ENCODE results near the gene CD247.
A peak's percentile ranks its signal among the peaks of the same experiment; 100 is the strongest.

The CD247 gene

GRCh38 chr1:167454894-167455785 is 63.2 kb downstream of the CD247 start:
- no peak for DNase-seq (ENCODE audit: low read depth, low spot score)
- ChIA-PET POLR2A (interaction anchor here (1.3 kb wide), 1 partner anchor 235 kb away, joined by 3 read pairs; no protein-coding TSS in a partner anchor), CTCF (interaction anchor here (1.0 to 2.8 kb wide), 10 partner anchors 10 to 396 kb away, joined by 3 to 14 read pairs (median 4); no protein-coding TSS in a partner anchor)
- peak overlapping the region; percentile 66 for H3K4me3 ChIP-seq (ENCODE audit: low read depth, low read length)
- TF ChIP-seq CTCF (IDR thresholded peaks at IDR 0.05; ENCODE audit: insufficient read depth, low read length, missing control alignments) = no peak

- CTCF ChIA-PET = interaction anchor here (1.0 to 2.8 kb wide), 9 partner anchors 10 to 396 kb away, joined by 3 to 14 read pairs (median 4); no protein-coding TSS in a partner anchor
- POLR2A ChIA-PET = interaction anchor here (1.3 kb wide), 1 partner anchor 234 kb away, joined by 3 read pairs; no protein-coding TSS in a partner anchor
Observed at GRCh38 chr1:167454304-167454893, 63.9 kb downstream of the CD247 start.

GRCh38 chr1:167453123-167453522 is 65.2 kb downstream of the CD247 start:
- ChIA-PET CTCF (interaction anchor here (1.4 to 2.8 kb wide), 2 partner anchors 12 to 87 kb away, joined by 3 to 14 read pairs; no protein-coding TSS in a partner anchor), POLR2A (no interaction called here)
- H3K4me3 ChIP-seq (ENCODE audit: low read depth, low read length) = no peak overlapping the region

More at GRCh38 chr1:167454304-167454893, 63.9 kb downstream of the CD247 start:
- no peak for TF ChIP-seq CTCF (IDR thresholded peaks at IDR 0.05; ENCODE audit: insufficient read depth, low read length, missing control alignments)
- no peak for DNase-seq (ENCODE audit: low read depth, low spot score)
- peak overlapping the region; percentile 66 for H3K4me3 ChIP-seq (ENCODE audit: low read depth, low read length)

GRCh38 chr1:167452483-167452882 is 65.8 kb downstream of the CD247 start:
- ChIA-PET POLR2A (no interaction called here), CTCF (interaction anchor here (2.8 kb wide), 1 partner anchor 11 kb away, joined by 14 read pairs; no protein-coding TSS in a partner anchor)
- no peak for TF ChIP-seq CTCF (IDR thresholded peaks at IDR 0.05; ENCODE audit: insufficient read depth, low read length, missing control alignments)
- no peak for DNase-seq (ENCODE audit: low read depth, low spot score)
- H3K4me3 ChIP-seq (ENCODE audit: low read depth, low read length) = no peak overlapping the region

More at GRCh38 chr1:167453123-167453522, 65.2 kb downstream of the CD247 start:
- no peak for TF ChIP-seq CTCF (IDR thresholded peaks at IDR 0.05; ENCODE audit: insufficient read depth, low read length, missing control alignments)
- no peak for DNase-seq (ENCODE audit: low read depth, low spot score)

GRCh38 chr1:167450843-167451242 is 67.5 kb downstream of the CD247 start:
- ChIA-PET CTCF (interaction anchor here (1.2 to 2.0 kb wide), 4 partner anchors 10 to 384 kb away, joined by 3 to 6 read pairs (median 4); no protein-coding TSS in a partner anchor), POLR2A (interaction anchor here (0.7 kb wide), 1 partner anchor 46 kb away, joined by 3 read pairs; no protein-coding TSS in a partner anchor)
- no peak overlapping the region for H3K4me3 ChIP-seq (ENCODE audit: low read depth, low read length)
- no peak for TF ChIP-seq CTCF (IDR thresholded peaks at IDR 0.05; ENCODE audit: insufficient read depth, low read length, missing control alignments)
- DNase-seq (ENCODE audit: low read depth, low spot score) = no peak
